WTC11 (cell line): ENCODE data around the gene TMEM190. TPM values are rescaled to one million over a fixed set of nuclear protein-coding genes. Genes with fewer than 3 reads are reported as not detected.

Source experiments
- ATAC-seq: fragments of 200-7000 bp; cut with Tn5 transposase; 2 replicates; pipeline ENCODE4 v1.10.0; 2021; ENCODE audit warnings: mild to moderate bottlenecking, moderate library complexity
- CTCF ChIA-PET: fragments of 300-600 bp; sonication (Branson Sonifier 250); formaldehyde crosslinking; loops from one replicate; lab custom pipeline; 2021; ENCODE audit warnings: antibody characterized with exemption; lab: Charles Lee
- POLR2A ChIA-PET: fragments of 350-600 bp; sonication (Branson Sonifier 250); formaldehyde crosslinking; loops from one replicate; lab custom pipeline; 2021; ENCODE audit warnings: antibody characterized with exemption; lab: Charles Lee
- DNase-seq: peaks from one replicate; pipeline ENCODE4 v3.0.0; 2021; ENCODE audit warnings: low spot score
- H3K27ac Mint-ChIP-seq: 2 replicates; pipeline ENCODE4 v1.8.0; 2021; ENCODE audit warnings: mixed read lengths
- H3K27me3 Mint-ChIP-seq: 2 replicates; pipeline ENCODE4 v1.8.0; 2021; ENCODE audit warnings: low read depth, mild to moderate bottlenecking, moderate library complexity, mixed read lengths
- H3K36me3 Mint-ChIP-seq: 2 replicates; pipeline ENCODE4 v1.8.0; 2021; ENCODE audit warnings: mixed read lengths
- H3K4me1 Mint-ChIP-seq: 2 replicates; pipeline ENCODE4 v1.8.0; 2022; ENCODE audit warnings: mixed read lengths
- H3K4me3 Mint-ChIP-seq: 2 replicates; pipeline ENCODE4 v1.8.0; 2021; ENCODE audit warnings: mild to moderate bottlenecking, moderate library complexity, mixed read lengths
- H3K9me3 Mint-ChIP-seq: 2 replicates; pipeline ENCODE4 v1.8.0; 2021; ENCODE audit warnings: mixed read lengths
- EMX1 ChIP-seq: fragments of 250-450 bp; sonication (Bioruptor Pico); IDR thresholded peaks from 2 replicates; pipeline ENCODE4 v1.8.0; 2021; ENCODE audit warnings: mild to moderate bottlenecking
- GABPB1 ChIP-seq: sonication (generic); formaldehyde crosslinking; IDR thresholded peaks from 2 replicates; pipeline ENCODE4 v1.8.1; 2023; ENCODE audit warnings: mild to moderate bottlenecking, missing genetic modification reagents
- JUN ChIP-seq: sonication (generic); formaldehyde crosslinking; IDR thresholded peaks from 2 replicates; pipeline ENCODE4 v1.8.0; 2023; ENCODE audit warnings: mild to moderate bottlenecking, missing genetic modification reagents
- NR2C2 ChIP-seq: sonication (generic); formaldehyde crosslinking; IDR thresholded peaks from 2 replicates; pipeline ENCODE4 v1.8.0; 2022; ENCODE audit warnings: mild to moderate bottlenecking, missing genetic modification reagents
- NR3C1 ChIP-seq: sonication (generic); formaldehyde crosslinking; conservative IDR thresholded peaks from 2 replicates; pipeline ENCODE4 v1.8.1; 2023; ENCODE audit warnings: low read depth, mild to moderate bottlenecking, missing genetic modification reagents
- TCF7 ChIP-seq: sonication (generic); formaldehyde crosslinking; IDR thresholded peaks from 2 replicates; pipeline ENCODE4 v1.8.0; 2022; ENCODE audit warnings: mild to moderate bottlenecking, low read depth, missing genetic modification reagents, moderate library complexity
- ZNF396 ChIP-seq: fragments of 250-450 bp; sonication (Bioruptor Pico); IDR thresholded peaks from 2 replicates; pipeline ENCODE4 v1.8.0; 2021; ENCODE audit warnings: mild to moderate bottlenecking, moderate library complexity, borderline replicate concordance
- total RNA-seq: library from RNA; stranded (reverse); gene quantifications from 3 replicates; pipeline ENCODE4 v1.2.3, GENCODE V29; 2021
- TF ChIP-seq, protein P1 (sequence below): sonication (generic); formaldehyde crosslinking; IDR thresholded peaks from 2 replicates; pipeline ENCODE4 v1.8.0; 2023; ENCODE audit warnings: missing genetic modification reagents
- TF ChIP-seq, protein P2 (sequence below): sonication (generic); formaldehyde crosslinking; conservative IDR thresholded peaks from 2 replicates; pipeline ENCODE4 v1.8.1; 2023; ENCODE audit warnings: mild to moderate bottlenecking, low read depth, missing genetic modification reagents, moderate library complexity
- TF ChIP-seq, protein P3 (sequence below): sonication (generic); formaldehyde crosslinking; IDR thresholded peaks from 2 replicates; pipeline ENCODE4 v1.8.1; 2022; ENCODE audit warnings: low read depth, mild to moderate bottlenecking, moderate library complexity, missing genetic modification reagents, borderline replicate concordance
- TF ChIP-seq, protein P4 (sequence below): sonication (generic); formaldehyde crosslinking; IDR thresholded peaks from 2 replicates; pipeline ENCODE4 v1.8.0; 2022; ENCODE audit warnings: mild to moderate bottlenecking, missing genetic modification reagents
- TF ChIP-seq, protein P5 (sequence below): sonication (generic); formaldehyde crosslinking; IDR thresholded peaks from 2 replicates; pipeline ENCODE4 v1.8.1; 2022; ENCODE audit warnings: low read depth, missing genetic modification reagents, borderline replicate concordance
- TF ChIP-seq, protein P6 (sequence below): sonication (generic); formaldehyde crosslinking; IDR thresholded peaks from 2 replicates; pipeline ENCODE4 v1.8.1; 2023; ENCODE audit warnings: mild to moderate bottlenecking, missing genetic modification reagents, moderate library complexity
- TF ChIP-seq, protein P7 (sequence below): sonication (generic); formaldehyde crosslinking; IDR thresholded peaks from 2 replicates; pipeline ENCODE4 v1.8.1; 2023; ENCODE audit warnings: mild to moderate bottlenecking, missing genetic modification reagents
- TF ChIP-seq, protein P8 (sequence below): sonication (generic); formaldehyde crosslinking; IDR thresholded peaks from 2 replicates; pipeline ENCODE4 v1.8.1; 2022; ENCODE audit warnings: missing genetic modification reagents, borderline replicate concordance

The TMEM190 gene
- total RNA-seq, 1 experiment from 2014 or later, result 0.33 TPM

DNA sequence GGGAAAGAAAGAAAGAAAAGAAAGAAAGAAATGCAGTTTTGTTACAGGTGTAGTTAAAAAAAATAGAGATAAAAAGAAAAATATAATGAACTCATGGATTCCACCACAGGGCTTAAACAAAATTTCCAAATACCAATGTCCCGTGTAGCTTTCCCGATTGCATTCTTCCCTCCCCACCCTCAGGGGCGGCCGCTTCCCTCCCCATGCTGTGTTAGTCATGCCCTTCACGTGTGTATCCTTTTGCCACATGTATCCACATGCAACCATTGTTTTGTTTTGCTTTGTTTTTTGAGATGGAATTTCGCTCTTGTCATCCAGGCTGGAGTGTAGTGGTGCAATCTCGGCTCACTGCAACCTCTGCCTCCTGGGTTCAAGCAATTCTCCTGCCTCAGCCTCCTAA is 40.5 kb upstream of the TMEM190 start:
- Mint-ChIP-seq H3K4me3 (no peak overlapping the region), H3K9me3 (no peaks in the 10 kb centered on the region), H3K36me3 (no peaks in the 10 kb centered on the region), H3K27ac (no peak overlapping the region), H3K27me3 (peaks cover 32% of the 10 kb centered on the region), H3K4me1 (peaks cover 6% of the 10 kb centered on the region)
- CTCF ChIA-PET, result interaction anchor here (1.3 kb wide), 1 partner anchor 35 kb away, joined by 3 read pairs; no protein-coding TSS in a partner anchor
- no peak for ATAC-seq
- no peak for DNase-seq
- POLR2A ChIA-PET, result no interaction called here
- TF ChIP-seq, protein P1, sequence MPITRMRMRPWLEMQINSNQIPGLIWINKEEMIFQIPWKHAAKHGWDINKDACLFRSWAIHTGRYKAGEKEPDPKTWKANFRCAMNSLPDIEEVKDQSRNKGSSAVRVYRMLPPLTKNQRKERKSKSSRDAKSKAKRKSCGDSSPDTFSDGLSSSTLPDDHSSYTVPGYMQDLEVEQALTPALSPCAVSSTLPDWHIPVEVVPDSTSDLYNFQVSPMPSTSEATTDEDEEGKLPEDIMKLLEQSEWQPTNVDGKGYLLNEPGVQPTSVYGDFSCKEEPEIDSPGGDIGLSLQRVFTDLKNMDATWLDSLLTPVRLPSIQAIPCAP, result no peak
- TF ChIP-seq ZNF396, result no peak
- TF ChIP-seq, protein P2, sequence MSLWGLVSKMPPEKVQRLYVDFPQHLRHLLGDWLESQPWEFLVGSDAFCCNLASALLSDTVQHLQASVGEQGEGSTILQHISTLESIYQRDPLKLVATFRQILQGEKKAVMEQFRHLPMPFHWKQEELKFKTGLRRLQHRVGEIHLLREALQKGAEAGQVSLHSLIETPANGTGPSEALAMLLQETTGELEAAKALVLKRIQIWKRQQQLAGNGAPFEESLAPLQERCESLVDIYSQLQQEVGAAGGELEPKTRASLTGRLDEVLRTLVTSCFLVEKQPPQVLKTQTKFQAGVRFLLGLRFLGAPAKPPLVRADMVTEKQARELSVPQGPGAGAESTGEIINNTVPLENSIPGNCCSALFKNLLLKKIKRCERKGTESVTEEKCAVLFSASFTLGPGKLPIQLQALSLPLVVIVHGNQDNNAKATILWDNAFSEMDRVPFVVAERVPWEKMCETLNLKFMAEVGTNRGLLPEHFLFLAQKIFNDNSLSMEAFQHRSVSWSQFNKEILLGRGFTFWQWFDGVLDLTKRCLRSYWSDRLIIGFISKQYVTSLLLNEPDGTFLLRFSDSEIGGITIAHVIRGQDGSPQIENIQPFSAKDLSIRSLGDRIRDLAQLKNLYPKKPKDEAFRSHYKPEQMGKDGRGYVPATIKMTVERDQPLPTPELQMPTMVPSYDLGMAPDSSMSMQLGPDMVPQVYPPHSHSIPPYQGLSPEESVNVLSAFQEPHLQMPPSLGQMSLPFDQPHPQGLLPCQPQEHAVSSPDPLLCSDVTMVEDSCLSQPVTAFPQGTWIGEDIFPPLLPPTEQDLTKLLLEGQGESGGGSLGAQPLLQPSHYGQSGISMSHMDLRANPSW (CRISPR knock-in tag), result no peak
- TF ChIP-seq NR3C1 (CRISPR knock-in tag), result no peak
- TF ChIP-seq, protein P3, sequence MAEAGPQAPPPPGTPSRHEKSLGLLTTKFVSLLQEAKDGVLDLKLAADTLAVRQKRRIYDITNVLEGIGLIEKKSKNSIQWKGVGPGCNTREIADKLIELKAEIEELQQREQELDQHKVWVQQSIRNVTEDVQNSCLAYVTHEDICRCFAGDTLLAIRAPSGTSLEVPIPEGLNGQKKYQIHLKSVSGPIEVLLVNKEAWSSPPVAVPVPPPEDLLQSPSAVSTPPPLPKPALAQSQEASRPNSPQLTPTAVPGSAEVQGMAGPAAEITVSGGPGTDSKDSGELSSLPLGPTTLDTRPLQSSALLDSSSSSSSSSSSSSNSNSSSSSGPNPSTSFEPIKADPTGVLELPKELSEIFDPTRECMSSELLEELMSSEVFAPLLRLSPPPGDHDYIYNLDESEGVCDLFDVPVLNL (CRISPR knock-in tag), result no peak
- no peak for TF ChIP-seq JUN (CRISPR knock-in tag)
- TF ChIP-seq, protein P4, sequence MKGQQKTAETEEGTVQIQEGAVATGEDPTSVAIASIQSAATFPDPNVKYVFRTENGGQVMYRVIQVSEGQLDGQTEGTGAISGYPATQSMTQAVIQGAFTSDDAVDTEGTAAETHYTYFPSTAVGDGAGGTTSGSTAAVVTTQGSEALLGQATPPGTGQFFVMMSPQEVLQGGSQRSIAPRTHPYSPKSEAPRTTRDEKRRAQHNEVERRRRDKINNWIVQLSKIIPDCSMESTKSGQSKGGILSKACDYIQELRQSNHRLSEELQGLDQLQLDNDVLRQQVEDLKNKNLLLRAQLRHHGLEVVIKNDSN, result no peak
- TF ChIP-seq, protein P5, sequence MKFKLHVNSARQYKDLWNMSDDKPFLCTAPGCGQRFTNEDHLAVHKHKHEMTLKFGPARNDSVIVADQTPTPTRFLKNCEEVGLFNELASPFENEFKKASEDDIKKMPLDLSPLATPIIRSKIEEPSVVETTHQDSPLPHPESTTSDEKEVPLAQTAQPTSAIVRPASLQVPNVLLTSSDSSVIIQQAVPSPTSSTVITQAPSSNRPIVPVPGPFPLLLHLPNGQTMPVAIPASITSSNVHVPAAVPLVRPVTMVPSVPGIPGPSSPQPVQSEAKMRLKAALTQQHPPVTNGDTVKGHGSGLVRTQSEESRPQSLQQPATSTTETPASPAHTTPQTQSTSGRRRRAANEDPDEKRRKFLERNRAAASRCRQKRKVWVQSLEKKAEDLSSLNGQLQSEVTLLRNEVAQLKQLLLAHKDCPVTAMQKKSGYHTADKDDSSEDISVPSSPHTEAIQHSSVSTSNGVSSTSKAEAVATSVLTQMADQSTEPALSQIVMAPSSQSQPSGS, result no peak
- TF ChIP-seq, protein P6, sequence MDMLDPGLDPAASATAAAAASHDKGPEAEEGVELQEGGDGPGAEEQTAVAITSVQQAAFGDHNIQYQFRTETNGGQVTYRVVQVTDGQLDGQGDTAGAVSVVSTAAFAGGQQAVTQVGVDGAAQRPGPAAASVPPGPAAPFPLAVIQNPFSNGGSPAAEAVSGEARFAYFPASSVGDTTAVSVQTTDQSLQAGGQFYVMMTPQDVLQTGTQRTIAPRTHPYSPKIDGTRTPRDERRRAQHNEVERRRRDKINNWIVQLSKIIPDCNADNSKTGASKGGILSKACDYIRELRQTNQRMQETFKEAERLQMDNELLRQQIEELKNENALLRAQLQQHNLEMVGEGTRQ (CRISPR knock-in tag), result no peak
- no peak for TF ChIP-seq NR2C2 (CRISPR knock-in tag)
- TF ChIP-seq, protein P7, sequence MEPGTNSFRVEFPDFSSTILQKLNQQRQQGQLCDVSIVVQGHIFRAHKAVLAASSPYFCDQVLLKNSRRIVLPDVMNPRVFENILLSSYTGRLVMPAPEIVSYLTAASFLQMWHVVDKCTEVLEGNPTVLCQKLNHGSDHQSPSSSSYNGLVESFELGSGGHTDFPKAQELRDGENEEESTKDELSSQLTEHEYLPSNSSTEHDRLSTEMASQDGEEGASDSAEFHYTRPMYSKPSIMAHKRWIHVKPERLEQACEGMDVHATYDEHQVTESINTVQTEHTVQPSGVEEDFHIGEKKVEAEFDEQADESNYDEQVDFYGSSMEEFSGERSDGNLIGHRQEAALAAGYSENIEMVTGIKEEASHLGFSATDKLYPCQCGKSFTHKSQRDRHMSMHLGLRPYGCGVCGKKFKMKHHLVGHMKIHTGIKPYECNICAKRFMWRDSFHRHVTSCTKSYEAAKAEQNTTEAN (CRISPR knock-in tag), result no peak
- TF ChIP-seq EMX1, result no peak
- TF ChIP-seq GABPB1 (CRISPR knock-in tag), result no peak
- TF ChIP-seq, protein P8, sequence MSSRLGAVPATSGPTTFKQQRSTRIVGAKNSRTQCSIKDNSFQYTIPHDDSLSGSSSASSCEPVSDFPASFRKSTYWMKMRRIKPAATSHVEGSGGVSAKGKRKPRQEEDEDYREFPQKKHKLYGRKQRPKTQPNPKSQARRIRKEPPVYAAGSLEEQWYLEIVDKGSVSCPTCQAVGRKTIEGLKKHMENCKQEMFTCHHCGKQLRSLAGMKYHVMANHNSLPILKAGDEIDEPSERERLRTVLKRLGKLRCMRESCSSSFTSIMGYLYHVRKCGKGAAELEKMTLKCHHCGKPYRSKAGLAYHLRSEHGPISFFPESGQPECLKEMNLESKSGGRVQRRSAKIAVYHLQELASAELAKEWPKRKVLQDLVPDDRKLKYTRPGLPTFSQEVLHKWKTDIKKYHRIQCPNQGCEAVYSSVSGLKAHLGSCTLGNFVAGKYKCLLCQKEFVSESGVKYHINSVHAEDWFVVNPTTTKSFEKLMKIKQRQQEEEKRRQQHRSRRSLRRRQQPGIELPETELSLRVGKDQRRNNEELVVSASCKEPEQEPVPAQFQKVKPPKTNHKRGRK (CRISPR knock-in tag), result no peak
- TF ChIP-seq TCF7 (CRISPR knock-in tag), result no peak
